KOPT-K1 (cell line): Measurements from ENCODE around the gene LGI2.
"Not testable (repeated sequence)": the region's sequence is repeated elsewhere in the genome, so short reads cannot be mapped to it uniquely, and the experiment has no call there.

Experiments
- H3K27ac ChIP-seq: fragments of 200-600 bp; sonication (generic); 2 replicates; pipeline ENCODE4 v1.5.1; 2016; ENCODE audit warnings: antibody characterized with exemption, mild to moderate bottlenecking, low read depth, low read length; ENCODE audit not compliant: poor library complexity, severe bottlenecking
- H3K36me3 ChIP-seq: fragments of 200-600 bp; sonication (generic); 2 replicates; pipeline ENCODE4 v1.5.1; 2017; ENCODE audit warnings: antibody characterized with exemption, mild to moderate bottlenecking, low read length, moderate library complexity; ENCODE audit not compliant: insufficient read depth
- H3K9me3 ChIP-seq: fragments of 200-600 bp; sonication (generic); 2 replicates; pipeline ENCODE4 v1.5.1; 2017; ENCODE audit warnings: antibody characterized with exemption, low read length, mild to moderate bottlenecking; ENCODE audit not compliant: insufficient read depth, poor library complexity, severe bottlenecking

LGI2 gene, protein sequence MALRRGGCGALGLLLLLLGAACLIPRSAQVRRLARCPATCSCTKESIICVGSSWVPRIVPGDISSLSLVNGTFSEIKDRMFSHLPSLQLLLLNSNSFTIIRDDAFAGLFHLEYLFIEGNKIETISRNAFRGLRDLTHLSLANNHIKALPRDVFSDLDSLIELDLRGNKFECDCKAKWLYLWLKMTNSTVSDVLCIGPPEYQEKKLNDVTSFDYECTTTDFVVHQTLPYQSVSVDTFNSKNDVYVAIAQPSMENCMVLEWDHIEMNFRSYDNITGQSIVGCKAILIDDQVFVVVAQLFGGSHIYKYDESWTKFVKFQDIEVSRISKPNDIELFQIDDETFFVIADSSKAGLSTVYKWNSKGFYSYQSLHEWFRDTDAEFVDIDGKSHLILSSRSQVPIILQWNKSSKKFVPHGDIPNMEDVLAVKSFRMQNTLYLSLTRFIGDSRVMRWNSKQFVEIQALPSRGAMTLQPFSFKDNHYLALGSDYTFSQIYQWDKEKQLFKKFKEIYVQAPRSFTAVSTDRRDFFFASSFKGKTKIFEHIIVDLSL

DNA sequence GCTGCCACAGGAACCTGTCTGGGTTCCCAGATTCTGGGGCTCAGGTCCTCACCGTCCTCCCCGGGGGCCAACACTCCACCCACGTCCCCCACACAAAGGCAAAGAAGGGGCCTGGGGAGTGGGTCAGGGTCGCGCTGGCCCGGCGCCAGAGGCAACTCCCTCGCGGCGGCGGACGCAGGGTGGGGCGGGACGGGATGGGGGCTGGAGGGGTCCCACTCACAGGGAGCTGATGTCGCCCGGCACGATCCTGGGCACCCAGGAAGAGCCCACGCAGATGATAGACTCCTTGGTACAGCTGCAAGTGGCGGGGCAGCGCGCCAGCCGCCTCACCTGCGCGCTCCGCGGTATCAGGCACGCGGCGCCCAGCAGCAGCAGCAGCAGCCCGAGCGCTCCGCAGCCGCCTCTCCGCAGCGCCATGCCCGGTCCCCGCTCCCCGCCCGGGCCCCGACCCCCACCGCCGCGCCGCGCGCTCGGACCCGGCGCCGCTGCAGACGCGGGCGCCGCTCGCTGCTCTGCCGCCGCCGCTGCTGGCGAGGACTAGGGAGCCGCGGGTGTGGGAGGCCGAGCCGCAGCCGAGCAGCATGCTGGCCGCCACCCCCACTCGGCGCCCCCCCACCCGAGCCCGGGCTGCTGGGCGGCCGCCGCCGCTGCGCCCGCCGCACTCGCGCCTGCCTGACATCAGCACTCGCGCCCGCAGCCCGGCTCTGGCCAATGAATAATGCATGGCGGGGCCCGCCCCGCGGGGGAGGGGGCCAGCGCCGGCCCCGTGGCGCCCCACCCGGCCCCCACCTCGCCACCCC is at the start of gene LGI2:
Gene LGI2, minus strand, starts transcription at position 670 of the 800 bp plus-strand sequence. Its CDS starts 253 bp downstream, at position 417.
- Histone ChIP-seq H3K9me3 (no peaks in the 10 kb centered on the region), H3K36me3 (no peaks in the 10 kb centered on the region), H3K27ac (no peak within 1 kb of the TSS)

DNA sequence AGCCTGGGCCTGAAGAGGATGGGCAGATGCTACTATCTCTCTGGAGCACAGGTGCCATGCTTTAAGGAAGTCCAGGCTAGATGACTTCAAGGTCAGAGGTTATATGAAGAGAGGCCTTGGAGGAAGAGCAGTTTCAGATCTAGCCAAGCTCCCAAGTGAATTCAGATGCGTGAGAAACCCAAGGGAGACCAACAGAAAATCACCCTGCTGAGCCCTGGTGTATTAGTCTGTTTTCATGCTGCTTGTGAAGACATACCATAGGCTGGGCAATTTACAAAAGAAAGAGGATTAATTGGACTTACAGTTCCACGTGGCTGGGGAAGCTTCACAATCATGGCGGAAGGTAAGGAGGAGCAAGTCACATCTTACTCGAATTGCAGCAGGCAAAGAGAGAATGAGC is 47.8 kb upstream of the LGI2 start:
- Histone ChIP-seq H3K27ac (no peak overlapping the region), H3K36me3 (no peaks in the 10 kb centered on the region), H3K9me3 (no peaks in the 10 kb centered on the region)

DNA sequence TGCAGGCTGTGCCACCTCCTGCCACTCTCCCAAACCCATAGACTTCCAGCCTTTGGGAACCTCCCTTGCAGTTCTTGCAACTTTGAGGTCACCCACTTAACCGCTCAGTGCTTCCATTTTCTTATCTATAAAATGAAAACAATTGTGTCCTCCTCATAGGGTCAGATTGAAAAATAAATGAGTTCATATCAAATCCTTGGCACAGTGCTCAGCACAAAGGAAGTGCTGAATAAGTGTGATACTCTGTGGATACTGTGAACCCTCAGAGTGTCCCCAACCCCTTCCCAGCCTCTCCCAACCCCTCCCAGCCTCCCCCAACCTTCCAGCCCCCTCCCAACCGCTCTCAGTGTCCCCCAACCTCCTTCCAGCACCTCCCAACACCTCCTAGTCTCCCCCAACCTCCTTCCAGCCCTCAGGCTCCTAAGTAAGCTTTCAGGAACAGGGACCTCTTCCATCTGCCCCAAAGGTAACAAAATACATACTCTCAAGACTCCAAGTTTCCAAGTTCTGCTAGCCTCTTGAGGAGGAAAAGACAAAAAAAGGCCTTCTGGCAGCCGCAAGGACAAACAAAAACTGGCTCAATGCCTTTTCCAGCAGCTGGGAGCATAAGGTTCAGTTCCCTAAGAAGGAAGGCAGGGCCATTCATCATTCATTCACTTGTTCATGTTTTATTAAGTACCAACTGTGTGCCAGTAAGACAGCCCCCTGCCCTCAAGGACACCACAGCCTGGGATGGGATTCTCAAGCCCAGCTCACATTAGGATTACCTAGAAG is 46.1 kb upstream of the LGI2 start:
- Histone ChIP-seq H3K9me3 (no peaks in the 10 kb centered on the region), H3K27ac (no peak overlapping the region), H3K36me3 (no peaks in the 10 kb centered on the region)

DNA sequence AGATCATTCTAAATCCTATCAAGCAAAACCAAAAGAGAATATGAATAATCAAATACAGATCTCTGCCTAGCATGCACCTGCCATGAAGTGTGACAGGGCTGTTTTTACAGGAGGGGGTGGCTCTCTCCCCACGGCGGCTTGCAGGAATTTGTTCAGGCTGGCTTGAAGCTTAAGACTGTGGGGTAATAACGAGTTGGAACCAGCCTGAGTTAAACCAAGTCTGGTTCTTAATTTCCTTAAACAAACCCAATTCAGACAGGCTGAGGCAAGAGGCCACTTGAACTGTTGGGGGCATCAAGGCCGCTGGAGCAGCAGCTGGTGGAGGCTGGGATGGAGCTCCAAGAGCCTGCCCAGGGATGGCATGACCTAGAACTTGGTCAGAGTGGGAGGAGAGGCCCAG is 45.1 kb upstream of the LGI2 start:
- H3K9me3 ChIP-seq = no peaks in the 10 kb centered on the region
- H3K36me3 ChIP-seq = no peaks in the 10 kb centered on the region
- H3K27ac ChIP-seq = no peak overlapping the region

DNA sequence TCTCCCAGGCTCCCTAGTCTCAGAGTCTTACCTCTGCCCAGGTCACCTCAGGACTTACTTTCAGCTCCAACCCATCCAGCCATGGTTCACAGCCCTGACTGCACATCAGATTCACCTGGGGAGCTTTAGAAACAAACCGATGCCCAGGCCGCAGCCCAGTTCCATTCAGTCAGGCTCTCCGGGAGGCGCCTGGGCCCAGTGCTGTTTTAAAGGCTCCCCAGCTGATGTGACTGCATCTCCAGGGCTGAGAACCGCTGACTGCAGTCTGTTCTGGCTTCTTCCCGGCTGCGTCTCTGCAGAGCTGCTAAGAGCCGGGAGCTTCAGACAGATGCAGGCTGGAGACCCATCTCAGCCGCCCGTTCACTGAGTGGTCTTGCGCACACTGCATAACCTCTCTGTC is 44.4 kb upstream of the LGI2 start:
- no peak overlapping the region for H3K27ac ChIP-seq
- no peaks in the 10 kb centered on the region for H3K36me3 ChIP-seq
- no peaks in the 10 kb centered on the region for H3K9me3 ChIP-seq

DNA sequence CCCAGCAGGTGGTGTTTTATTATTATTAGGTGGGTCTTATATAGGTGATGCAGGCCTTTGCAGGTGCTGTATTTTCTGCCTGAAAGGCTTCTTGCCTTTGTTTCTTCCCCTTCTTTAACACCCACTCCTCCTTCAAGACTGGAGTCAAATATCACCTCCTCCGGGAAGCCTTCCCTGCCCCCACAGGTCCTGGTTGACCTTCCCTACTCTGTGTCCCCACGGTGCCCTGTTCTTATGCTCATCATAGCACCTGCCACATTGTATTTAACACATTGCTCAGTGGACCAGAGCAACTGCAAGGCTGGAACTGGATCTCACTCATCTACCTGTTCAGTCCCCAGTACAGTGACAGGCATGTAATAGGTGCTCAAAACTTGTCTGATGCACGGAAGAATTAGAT is 39.8 kb upstream of the LGI2 start:
- H3K27ac ChIP-seq = no peak overlapping the region
- no peaks in the 10 kb centered on the region for H3K9me3 ChIP-seq
- no peaks in the 10 kb centered on the region for H3K36me3 ChIP-seq

DNA sequence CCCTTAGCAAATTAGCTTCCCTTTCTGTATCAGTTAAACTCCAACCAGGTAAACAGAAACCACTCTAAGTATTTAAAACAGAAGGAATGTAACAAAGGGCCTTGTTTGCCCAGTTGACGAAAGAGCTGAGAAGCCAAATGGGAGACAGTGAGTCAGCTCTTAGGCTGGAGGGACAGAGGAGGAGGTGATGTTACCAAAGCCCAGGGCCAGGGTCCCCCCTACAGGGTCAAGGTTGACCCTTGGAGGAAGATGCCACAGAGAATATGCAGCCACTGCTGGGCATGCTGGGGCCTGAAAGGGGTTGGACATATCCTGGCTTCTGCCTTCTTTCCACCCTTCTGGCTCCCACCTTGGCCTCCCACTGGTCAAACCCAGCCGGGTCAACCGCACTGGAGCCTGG is 38.3 kb upstream of the LGI2 start:
- Histone ChIP-seq H3K27ac (no peak overlapping the region), H3K36me3 (no peaks in the 10 kb centered on the region), H3K9me3 (no peaks in the 10 kb centered on the region)

DNA sequence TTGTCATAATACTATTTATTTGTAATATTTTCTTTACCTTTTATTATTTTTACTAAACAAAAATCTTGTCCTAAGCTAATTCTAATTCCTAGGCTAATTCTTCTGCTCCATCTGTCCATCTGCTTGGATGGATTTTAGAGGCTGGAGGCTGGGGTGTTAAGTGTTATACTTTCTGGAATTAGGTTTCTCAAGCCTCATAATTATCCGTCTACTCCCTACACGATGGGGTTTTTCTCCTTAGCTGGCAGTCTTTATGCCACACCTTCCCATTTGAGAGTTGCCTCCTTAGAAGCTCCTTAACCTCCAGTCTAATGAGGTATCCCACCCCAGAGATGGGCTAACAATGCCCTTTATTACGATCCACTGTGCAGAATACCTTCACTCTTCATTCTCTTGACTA is 37.6 kb upstream of the LGI2 start:
- Histone ChIP-seq H3K36me3 (no peaks in the 10 kb centered on the region), H3K27ac (no peak overlapping the region), H3K9me3 (no peaks in the 10 kb centered on the region)

DNA sequence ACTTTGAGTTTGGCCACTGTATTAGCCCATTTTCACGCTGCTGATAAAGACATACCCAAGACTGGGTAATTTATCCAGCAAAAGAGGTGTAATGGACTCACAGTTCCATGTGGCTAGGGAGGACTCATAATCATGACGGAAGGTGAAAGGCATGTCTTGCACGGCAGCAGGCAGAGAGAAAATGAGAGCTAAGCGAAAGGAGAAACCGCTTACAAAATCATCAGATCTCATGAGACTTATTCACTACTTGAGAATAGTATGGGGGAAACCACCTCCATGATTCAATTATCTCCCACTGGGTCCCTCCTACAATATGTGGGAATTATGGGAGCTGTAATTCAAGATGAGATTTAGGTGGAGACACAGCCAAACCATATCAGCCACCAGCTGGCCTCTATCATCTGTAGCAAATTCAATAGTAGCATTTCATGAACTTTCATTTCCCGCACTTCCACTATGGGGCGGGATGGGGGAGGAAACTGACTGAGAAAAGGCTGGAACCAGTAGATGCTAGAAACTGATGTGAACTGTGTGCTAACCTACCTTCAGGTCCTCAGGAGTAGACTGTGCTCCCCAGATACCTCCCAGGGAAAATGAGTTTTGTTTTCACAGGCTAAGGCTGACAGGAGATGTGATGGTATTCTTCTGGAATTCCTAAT is 35.3 kb upstream of the LGI2 start:
- H3K27ac ChIP-seq = no peak overlapping the region
- no peaks in the 10 kb centered on the region for H3K9me3 ChIP-seq
- H3K36me3 ChIP-seq = no peaks in the 10 kb centered on the region

DNA sequence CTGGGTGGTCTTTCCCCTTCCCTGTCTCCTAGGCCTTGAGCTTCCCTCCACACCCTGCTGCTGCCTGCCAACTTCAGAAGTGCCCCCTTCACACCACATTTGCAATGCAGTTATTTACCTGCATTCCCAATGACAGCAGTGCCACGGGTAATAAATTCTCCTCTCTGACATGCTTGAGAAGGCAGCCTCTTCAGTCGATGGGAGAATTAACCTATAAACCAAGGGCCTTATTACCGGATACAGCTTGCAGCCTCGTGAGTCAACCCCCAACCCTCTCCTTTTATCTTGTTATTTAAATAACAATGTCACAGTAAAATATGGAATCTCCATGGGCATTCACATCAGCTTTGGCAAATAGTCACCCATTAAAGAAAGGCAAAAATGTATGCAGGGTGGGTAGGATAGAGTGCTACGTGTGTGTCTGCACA is 34.7 kb upstream of the LGI2 start:
- Histone ChIP-seq H3K9me3 (no peaks in the 10 kb centered on the region), H3K27ac (no peak overlapping the region)

DNA sequence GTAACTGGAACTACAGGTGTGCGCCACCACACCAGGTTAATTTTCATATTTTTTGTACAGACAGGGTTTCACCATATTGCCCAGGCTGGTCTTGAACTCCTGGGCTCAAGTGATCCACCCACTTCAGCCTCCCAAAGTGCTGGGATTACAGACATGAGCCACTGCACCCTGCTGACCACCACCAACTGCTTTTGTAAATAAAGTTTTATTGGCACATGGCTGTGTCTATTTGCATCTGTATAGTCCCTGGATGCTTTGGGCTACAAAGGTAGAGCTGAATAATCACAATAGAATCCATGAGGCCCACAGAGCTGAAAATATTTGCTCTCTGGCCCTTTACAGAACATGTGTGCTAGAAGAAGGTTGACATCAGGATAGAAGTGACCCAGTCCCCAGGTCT is 33.7 kb upstream of the LGI2 start:
- H3K27ac ChIP-seq, H3K9me3 ChIP-seq, H3K36me3 ChIP-seq: not testable (repeated sequence)

More for the DNA sequence above, 34.7 kb upstream of the LGI2 start:
- no peaks in the 10 kb centered on the region for H3K36me3 ChIP-seq

DNA sequence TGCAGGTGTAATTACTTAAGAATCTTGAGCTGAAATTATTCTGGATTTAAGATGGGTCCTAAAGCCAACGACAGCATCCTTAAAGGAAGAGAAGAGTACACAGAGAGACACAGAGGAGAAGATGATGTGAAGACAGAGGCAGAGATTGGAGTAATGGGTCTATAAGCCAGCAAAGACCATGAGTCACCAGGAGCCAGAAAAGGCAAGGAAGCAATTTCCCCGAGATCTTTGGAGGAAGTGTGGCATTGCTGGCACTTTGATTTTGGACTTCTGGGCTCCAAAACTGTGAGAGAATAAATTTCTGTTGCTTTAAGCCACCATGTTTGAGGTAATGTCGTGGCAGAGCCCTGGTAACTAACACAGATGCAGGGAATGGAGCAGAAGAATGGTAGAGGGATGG is 32.4 kb upstream of the LGI2 start:
- Histone ChIP-seq H3K9me3 (no peaks in the 10 kb centered on the region), H3K27ac (no peak overlapping the region), H3K36me3 (no peaks in the 10 kb centered on the region)

DNA sequence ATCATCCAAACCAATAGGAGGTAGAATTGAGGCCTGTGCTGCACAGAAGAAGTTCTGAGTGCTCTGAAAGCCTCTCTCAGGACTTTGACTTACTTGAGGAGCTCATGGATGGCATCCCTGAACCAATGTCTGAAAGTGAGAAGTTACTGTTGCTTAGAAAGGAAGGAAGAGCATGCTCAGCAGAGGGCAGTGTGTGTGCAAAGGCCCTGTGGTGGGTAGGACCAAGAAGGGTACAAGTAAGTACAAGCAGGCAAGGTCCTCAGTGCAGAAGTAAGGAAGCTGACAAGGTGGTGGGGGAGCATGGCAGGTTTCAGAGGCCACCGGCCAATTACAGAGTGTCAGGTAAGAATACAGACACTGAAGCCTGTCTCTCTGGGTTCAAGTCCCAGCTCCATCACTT is 31.4 kb upstream of the LGI2 start:
- Histone ChIP-seq H3K27ac (no peak overlapping the region), H3K36me3 (no peaks in the 10 kb centered on the region), H3K9me3 (no peaks in the 10 kb centered on the region)

DNA sequence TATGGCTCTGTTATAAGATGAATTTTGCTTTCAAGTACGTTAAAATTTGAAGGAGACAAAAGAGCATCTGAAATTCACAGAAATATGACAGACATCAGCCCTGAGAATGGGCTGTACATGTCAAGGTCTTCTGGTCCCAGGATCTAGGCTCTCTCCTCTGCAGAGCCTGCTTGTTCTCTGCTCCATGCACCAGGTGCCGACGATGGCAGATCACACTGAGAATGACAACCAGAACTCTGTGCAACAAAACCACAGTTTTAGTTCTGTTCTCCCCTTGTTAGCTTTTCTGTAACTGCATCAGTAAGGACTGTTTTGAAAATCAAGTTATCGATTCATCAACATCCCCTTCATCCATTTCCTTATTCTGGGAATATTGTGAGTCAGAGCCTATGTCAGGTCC is 30.9 kb upstream of the LGI2 start:
- Histone ChIP-seq H3K9me3 (no peaks in the 10 kb centered on the region), H3K27ac (no peak overlapping the region), H3K36me3 (no peaks in the 10 kb centered on the region)
